Limb (tissue), 2 donors: ENCODE measurements around the gene CDYL2.

Experiments
- DNase-seq, 2 donors: peaks; one replicate each; pipeline ENCODE4 v3.0.0-alpha.2; 2016; ENCODE audit errors: extremely low spot score in 2 of 2

Gene CDYL2

DNA sequence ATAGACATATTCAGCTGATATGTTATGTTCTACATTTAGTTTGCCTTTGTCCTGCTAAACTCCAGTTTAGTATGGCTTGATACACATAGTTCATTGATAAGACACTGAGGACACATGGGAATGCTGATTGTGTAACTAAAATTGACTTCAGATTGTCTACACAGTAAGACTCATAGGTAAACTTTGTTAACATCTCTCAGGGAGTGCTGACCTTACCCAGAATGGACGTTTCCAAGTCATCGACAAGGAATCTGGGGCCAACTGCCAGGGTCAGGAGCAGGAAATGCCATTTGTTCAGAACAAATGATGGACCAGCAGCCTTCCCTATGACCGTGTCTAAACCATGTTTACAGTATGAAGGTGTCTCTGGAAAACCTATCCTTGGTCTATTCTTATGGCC is 204.9 kb downstream of the CDYL2 start:
- no peak for DNase-seq

DNA sequence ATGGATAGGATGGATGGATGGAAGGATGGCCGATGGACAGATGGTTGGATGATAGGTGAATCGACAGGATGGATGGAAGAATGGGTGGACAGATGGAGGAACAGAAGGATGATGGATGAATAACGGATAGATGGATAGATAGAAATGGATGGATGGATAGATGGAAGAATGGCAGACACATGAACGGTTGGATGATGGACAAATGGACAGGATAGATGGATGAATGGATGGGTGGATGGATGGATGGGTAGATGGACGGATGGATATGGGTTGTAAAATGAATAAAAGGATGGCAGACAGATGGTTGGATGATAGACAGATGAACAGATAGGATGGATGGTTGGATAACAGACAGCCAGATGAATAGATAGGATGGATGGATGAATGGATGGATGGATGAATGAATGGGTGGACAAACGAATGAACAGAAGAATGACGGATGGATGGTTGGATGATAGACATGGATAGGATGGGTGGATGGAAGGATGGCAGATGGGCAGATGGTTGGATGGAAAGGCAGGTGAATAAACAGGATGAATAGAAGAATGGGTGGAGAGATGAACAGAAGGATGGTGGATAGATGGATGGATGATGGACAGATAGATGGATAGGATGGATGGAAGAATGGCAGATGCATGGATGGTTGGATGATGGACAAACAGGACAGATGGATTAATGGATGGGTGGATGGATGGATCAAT is 207.7 kb downstream of the CDYL2 start:
- no peak for DNase-seq

GRCh38 chr16:80594756-80595155 is 209.6 kb downstream of the CDYL2 start:
- no peak for DNase-seq

DNA sequence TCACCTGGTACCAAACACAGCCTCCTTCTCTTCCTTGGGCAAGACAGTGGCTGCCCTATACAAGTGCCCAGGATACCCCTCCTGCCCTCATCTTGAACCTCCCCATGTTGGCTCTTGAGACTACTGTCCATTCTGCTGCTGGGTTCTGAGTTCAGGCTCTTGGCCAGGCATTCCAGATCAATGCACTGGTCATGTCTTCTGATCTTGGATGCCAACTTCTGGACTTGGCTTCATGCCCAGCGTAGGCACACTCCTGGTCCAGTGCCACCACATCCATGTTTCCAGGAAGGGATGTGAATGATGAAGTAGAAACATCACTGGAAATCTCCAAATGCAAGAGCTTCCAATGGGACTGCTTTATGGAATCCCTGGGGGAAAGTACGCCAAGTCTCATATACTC is 212.1 kb downstream of the CDYL2 start:
- no peak for DNase-seq

DNA sequence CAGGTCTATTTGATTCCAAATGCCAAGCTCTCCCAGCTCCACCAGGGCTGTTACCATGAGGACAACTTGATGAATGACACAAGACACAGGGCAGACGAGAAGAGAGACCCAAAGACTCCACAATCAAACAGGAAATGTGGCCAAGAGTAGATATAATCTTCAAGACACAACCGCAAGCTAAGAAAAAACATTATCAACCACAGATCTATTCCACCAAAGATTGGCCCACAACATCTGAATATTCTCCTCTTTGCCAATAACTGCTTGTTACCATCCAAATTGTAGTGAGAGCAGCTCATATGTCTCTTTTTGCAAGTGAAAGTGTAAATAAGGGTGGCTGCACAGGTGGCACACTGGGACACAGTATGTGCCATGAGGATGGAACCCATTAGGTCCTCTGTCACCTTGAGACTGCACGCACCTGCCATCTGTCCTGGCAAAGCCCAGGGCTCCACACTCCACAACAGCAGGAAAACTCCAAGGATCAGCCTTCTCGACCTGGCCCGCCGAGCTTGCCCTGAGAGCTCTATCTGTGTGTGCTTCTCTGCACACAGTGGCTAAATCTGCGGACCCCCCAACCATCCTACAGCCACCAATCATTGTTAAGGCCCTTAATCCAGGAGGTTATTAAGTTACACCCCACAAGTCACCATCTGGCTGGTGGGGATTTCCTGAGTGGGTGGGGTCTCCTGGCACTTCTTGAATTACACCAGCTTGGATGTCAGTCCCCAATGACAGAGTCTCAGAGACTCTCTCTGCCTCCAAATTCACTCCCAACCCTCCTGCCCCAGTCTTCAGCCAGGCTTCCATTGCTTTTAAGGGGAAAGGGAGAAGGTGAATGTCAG is 213.1 kb downstream of the CDYL2 start:
- DNase-seq: peak in 1 of 2 donors; percentile 10

GRCh38 chr16:80587071-80587470 is 217.3 kb downstream of the CDYL2 start:
- DNase-seq: no peak

DNA sequence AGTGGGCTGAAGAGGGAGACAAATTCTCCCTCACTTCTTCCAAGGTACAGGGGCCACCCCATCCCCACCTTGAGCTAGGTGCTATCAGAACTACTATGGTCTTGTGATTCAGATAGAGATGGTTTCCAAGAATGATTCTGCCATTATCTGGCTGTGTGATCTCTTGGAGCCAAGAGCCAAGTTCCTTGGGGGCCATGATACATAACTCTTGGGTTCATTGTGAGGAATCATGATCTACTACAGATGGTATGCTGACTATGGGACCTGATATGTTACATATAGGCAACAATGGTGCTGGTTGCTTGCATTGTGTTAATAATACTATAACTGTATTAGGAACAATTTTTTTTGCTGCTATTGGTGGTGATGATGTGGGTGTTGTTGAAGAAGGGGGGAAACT is 217.9 kb downstream of the CDYL2 start:
- no peak for DNase-seq

DNA sequence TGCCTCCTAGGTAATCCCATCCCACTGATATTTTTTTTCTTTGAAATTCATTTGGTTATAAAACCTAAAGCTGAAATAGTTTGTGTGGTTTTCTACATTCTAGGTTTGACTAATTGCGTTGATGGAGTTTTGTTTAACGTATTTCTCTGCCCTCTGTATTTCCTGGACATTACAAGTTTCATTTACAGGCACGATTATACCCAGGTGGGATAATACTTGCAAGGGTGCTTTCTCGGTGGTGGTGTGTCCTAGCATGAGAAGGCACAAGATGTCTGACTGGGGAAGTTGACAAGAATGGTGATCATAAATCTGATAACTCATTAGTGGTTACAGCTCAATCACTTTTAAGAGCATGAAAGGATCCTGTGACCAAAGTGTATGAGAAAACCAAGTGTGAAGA is 218.6 kb downstream of the CDYL2 start:
- no peak for DNase-seq

DNA sequence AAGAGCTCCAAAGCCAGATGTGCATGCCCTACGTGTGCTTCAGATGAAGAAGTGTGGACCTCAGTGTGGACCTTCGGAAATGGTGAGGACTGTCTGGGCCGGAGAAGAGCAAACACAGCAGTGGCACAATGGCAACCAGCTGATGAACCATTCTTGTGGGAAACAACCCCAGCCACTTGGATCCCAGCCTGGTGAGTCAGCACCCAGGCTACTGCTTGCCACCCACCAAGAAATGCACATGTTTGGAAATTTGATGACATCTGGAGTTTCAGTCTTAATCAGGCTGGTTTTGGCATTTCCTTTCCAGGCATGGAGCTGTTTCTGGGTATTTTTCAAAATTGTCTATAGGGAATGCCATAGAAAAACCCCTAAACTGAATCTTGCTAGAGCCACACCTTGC is 220.9 kb downstream of the CDYL2 start:
- no peak for DNase-seq

GRCh38 chr16:80580109-80580832 is 224.1 kb downstream of the CDYL2 start:
- no peak for DNase-seq

DNA sequence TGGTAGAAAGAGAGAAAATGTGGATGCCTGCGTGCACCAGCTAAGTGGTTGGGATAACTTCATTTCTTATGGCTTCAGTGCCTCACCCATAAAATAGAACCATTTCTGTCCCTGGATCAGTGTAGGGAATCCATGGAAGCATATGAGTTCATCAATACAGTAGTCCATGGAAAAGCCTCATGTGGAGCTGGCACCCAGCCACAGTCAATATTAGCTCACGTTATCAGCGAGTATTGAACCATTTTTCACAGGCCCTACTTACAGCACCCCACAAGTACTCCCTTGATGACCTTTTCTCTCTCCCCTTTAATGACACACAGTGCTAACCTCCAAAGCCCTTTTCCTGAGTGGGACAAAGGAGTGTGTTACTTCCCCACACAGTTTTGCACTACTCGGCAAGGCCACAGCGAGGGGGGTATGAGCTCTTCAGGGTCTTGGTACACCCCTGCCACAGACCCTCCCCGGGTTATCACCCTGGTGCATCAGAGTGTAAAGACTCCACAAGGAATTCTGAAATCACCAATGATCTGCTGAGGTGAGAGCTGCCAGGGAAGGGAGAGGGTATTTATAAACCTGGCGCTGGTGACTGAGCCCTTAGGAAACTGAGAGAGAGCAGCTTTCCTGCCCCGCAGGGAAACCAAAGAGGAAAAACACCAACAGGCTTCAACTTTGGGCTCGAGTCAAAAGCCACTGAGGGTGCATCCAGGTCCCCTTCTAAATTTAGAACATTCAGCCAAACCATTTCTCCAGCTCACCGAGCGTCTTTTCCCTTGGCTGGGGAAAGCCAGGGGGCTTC is 226.7 kb downstream of the CDYL2 start:
- DNase-seq: no peak

DNA sequence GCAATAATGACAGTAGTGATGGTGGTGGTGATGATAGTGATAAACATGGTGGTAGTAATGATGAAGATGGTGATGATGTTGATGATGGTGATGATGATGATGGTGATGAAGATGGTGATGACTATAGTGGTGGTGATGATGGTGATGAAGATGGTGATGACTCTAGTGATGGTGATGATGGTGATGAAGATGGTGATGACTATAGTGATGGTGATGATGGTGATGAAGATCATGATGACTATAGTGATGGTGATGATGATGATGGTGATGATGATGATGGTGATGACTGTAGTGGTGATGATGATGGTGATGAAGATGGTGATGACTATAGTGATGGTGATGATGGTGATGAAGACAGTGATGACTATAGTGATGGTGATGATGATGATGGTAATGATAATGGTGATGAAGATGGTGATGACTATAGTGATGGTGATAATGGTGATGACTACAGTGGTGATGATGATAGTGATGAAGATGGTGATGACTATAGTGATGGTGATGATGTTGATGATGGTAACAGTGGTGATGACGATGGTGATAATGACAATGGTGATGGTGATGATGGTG is 228.0 kb downstream of the CDYL2 start:
- DNase-seq: no peak

- DNase-seq: no peak
Measured at GRCh38 chr16:80573700-80574120, 230.7 kb downstream of the CDYL2 start.

DNA sequence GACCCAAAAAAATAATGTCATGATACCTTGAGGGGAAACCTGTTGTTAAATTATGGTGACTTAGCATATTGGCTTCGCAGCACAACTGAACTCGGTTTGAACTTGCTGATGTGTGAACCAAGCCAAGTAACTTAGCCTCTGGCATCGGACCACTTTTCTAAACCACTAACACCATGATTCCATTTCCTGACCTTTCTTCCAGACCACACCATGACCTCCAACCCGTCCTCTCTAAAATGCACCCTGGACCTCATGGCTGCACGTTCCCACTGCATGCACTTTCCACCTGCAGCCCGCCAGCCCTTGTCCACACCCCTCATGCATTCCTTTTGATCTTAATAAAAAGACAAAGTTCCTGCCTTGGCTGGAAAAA is 234.3 kb downstream of the CDYL2 start:
- peak in 1 of 2 donors; percentile 29 for DNase-seq

GRCh38 chr16:80569440-80570105 is 234.8 kb downstream of the CDYL2 start:
- DNase-seq: no peak

DNA sequence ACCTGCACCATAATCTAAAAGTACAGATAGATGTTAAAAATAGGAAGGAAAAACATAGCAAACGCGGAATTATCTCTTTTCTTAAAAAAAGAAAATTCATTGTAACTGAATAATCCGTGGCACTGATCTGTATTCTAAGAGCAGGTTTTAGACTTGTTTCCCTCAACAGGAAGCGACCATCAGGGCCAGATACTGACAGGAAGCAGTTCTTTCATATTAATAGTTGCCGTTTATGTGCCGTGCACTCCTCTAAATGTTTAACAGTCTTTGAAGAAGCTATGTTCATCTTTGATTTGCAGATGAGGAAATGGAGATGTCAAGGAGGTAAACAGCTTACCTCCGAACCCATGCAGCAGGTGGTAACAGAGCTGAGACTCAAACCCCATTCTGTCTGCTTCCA is 240.0 kb downstream of the CDYL2 start:
- DNase-seq: no peak

DNA sequence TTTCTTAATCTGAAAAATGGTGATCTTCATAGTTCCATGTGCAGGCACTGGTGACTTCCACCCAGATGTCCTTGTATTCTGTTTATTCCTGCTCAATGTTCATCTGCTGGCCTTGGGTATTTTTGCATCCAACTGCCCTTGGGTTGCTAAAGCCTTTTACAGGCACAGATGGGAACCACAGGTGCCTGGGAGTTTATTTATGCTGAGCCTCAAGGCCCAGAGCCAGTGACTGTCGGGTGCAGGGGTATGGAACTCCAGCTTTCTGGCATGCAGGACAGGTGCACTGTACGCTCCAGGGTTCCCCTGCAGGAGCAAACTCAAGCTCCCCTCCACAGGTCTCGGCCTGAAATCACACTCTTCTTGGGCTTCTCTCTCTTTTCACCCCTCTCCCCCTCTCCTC is 241.3 kb downstream of the CDYL2 start:
- DNase-seq: no peak

DNA sequence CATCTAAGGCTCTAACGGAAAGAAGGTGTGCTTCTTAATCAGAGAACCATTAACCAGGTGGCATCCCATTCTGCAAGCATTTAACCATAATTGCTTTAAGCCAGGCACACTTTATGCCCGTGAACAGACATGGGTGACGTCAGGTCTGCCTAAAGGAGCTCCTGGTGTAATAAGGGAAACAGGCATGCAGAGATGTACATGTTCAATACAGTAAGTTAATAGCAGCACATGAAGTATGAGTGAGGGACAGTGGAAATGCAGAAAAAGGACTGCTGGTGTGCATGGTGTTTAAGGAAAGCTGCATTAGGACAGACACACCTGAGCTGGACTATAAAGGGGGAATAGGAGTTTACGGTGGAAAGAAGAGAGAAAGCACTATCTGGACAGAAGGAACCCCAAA is 245.0 kb downstream of the CDYL2 start:
- no peak for DNase-seq

GRCh38 chr16:80557037-80557436 is 247.4 kb downstream of the CDYL2 start:
- no peak for DNase-seq

DNA sequence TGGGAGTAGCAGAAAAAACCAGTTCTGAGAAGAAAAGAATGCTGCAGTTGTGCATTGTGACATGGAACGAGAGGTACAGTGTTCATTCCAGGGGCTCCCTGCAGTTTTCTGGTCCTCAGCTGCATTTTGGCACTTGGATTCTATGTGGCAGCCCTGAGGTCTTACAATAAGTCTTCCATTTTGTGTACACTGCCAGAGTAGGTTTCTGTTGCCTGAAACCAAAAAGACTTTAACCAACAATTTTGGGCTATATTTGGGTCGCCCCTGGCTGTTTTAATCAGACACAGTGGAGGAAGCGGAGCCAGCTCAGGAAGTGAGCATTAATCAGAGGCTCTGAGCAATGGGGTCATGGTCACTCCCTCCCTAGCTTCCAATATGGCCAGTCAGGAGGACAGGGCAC is 247.9 kb downstream of the CDYL2 start:
- no peak for DNase-seq

- no peak for DNase-seq
Measured at GRCh38 chr16:80554033-80554432, 250.4 kb downstream of the CDYL2 start.
